ENCODE results near the gene UPF1. TPM values are rescaled to one million over a fixed set of nuclear protein-coding genes. Genes with fewer than 3 reads are reported as not detected.

The UPF1 gene
- total and polyA plus RNA-seq, 2 of the 13 experiments (the other 11 are each of a cell fraction or from before 2014, with no cell fraction given) = 16.9 to 41.8 TPM

GRCh38 chr19:18789883-18790565 is 41.7 kb upstream of the UPF1 start:
- no peak overlapping the region for H2AFZ ChIP-seq (ENCODE audit: low read length)
- peak overlapping the region in 1 of 3 experiments; percentile 16; a peak in 1 of 6 replicates for H3K4me3 ChIP-seq (replicated peaks in 1 of 3; ENCODE audit: insufficient read depth in 1 of 3, low read depth in 2 of 3, low read length in 3 of 3)
- in situ Hi-C loops (cut with HindIII; ENCODE audit: extremely low pct_ligation_motif_present, low pct_unique_long_range_greater_than_20kb) (loop anchor here (5.0 kb wide), 1 partner anchor 52 kb away; no protein-coding TSS in a partner anchor), intact Hi-C loops (cut with micrococcal nuclease; ENCODE audit: unreplicated experiment) (no loop called here)
- no peak overlapping the region for H3K9ac ChIP-seq (ENCODE audit: insufficient read depth, low read depth, low read length)
- H3K4me1 ChIP-seq (ENCODE audit: insufficient read depth, low read length) = peaks cover 24% of the 10 kb centered on the region; the same call in 1 of the 2 replicates
- peak; percentile 88; the same call in 1 of the 2 replicates for TF ChIP-seq ZNF800 (CRISPR knock-in tag; IDR thresholded peaks at IDR 0.05)
- TF ChIP-seq ZBTB3 (CRISPR knock-in tag; IDR thresholded peaks at IDR 0.05; ENCODE audit: borderline replicate concordance, low read depth) = no peak
- no peak for TF ChIP-seq ZNF879 (CRISPR knock-in tag; IDR thresholded peaks at IDR 0.05)
- TF ChIP-seq HNRNPK (IDR thresholded peaks at IDR 0.05; ENCODE audit: low read depth, low read length, poor library complexity, severe bottlenecking) = peak; percentile 13
- no peak for TF ChIP-seq TFE3 (CRISPR knock-in tag; IDR thresholded peaks at IDR 0.05)
- 0 out of 2 replicates have a peak overlapping the region, but pooled peaks have one; percentile 7 for H3K4me2 ChIP-seq (ENCODE audit: low read depth, low read length)
- no TSS peak for BruUV-seq (replicated peaks)
- H4K20me1 ChIP-seq (ENCODE audit: insufficient read depth, low read length) = no peaks in the 10 kb centered on the region
- H3K27me3 ChIP-seq (ENCODE audit: control insufficient read depth in 1 of 2, insufficient read depth in 2 of 2, low read length in 2 of 2) = peaks cover 11 to 76% of the 10 kb centered on the region in 2 experiments
- ATAC-seq (no peak), FAIRE-seq (no peak), DNase-seq (ENCODE audit: low spot score) (no peak)
- CTCF ChIA-PET (ENCODE audit: low intra/inter-chr PET ratio, low total read pairs) = no interaction called here
- H3K27ac ChIP-seq (ENCODE audit: extremely low read length, insufficient read depth, low read length) = no peak overlapping the region
- POLR2A ChIA-PET = no interaction called here
- 17% methylated on average over 41 of the region's 65 CpGs for WGBS (ENCODE audit: low lambda C conversion rate)
- H3K36me3 ChIP-seq (replicated peaks in 1 of 2; ENCODE audit: control insufficient read depth in 1 of 2, insufficient read depth in 2 of 2, low read length in 2 of 2) = no peaks in the 10 kb centered on the region
- H3K9me3 ChIP-seq (ENCODE audit: low read length) = no peaks in the 10 kb centered on the region
- no peaks in the 10 kb centered on the region for H3K79me2 ChIP-seq (ENCODE audit: insufficient read depth, low read length)

Measured in HepG2 (cell line).